ENCODE results near the gene TBC1D8.
A peak's percentile ranks its signal among the peaks of the same experiment; 100 is the strongest.

TBC1D8 gene
- 30.9 to 330 (median 181) reads per million in 17 experiments for total RNA-seq

DNA sequence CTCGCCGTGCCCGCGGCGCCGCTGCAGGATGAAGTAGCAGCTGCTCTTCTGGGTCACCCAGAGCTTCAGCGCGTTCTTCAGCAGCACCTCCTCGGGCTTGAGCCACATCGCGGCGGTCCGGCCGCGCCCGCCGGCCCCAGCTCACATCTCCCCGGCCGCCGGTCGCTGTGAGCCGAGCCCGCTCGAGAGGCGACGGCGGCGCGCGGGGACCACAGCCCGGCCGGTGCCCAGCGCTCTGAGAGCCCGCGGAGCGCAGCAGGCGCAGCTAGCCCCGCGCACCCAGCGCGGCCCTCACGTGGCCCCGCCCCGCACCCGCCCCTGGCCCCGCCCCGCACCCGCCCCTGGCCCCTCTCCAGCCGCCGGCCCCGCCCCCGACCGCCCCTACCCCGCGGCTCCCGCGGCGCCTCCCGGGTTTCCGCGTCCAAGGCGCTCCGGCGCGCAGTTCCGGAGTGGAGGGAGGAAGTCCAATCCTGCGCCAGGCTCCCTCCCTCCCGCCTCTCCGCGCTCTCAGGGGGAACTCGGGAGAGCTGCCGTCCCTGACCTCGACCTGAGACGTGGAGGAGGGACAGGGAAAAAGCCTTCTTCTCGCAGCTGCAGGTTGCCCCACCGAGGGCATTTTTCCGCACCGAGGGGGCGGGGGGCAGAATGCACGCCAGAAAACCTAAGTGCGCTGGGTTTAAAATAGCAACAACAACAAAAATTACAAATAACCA lies at the start of gene TBC1D8:
Gene TBC1D8 (minus strand): TSS at position 237 of the 713 bp plus-strand sequence. CDS start 129 bp downstream, at position 108.
- peak; percentile 90 to 97 (median 94) for DNase-seq

GRCh38 chr2:101200676-101201075 lies 49.5 kb upstream of the TBC1D8 start:
- DNase-seq = no peak

- DNase-seq = peak in 1 of 4 experiments; percentile 14
These were observed 48.1 kb upstream of the TBC1D8 start for GRCh38 chr2:101199251-101199791.

GRCh38 chr2:101197814-101198213 lies 46.6 kb upstream of the TBC1D8 start:
- DNase-seq = no peak

DNA sequence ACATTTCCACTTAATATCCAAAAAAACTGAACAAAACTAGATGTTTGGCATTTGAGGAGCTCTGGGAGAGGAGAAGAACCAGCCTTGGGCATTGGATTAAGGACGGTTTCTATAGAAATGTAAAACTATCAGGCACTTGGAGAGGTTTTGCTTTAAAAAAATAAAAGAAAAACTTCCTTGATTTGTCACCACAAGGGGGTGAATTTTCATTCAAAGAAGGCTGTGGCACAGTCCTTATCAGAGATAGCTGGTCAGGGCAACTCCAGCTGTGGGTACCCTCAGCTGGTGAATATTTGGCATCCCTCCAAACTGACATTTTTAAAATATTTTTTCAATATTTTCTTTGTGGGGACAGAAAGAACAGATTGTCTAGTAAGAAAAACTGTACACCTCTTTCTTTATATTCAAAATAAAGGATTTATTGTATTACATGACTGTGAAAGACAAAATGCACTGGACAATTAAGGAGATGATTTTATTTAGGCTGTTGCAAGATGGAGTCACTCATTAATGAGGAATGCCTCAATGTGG lies 46.1 kb upstream of the TBC1D8 start:
- peak in 3 of 4 experiments; percentile 27 to 51 (median 43) for DNase-seq

GRCh38 chr2:101195871-101196661 lies 44.9 kb upstream of the TBC1D8 start:
- DNase-seq = peak in 3 of 4 experiments; percentile 58 to 77 (median 59)

DNA sequence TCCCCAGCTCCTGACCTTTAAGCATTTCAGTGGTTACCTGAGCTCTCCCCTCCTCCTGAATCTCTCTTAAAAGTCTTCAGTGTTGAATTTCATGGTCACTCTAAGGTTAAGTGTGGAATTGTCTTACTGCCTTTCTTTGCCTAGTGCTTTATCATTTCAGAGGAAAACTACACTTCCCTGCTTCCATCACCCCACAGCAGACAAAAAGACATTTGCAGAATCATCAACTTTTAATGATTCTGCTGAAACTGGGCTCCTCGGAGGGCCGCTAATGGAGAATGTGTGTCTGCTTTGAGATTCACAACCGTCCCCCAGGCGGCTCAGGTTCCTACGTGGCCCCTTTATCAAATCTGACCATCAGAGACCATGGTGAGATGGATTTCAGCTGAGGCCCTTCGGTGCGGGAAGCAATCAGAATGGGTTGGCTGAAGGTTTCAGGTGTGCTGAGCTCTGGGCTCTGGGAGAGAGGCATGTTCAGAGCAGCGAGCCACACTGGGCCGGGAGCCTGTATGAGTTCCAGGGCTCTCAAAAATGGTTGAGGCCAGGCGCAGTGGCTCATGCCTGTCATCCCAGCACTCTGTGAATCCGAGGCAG lies 41.9 kb upstream of the TBC1D8 start:
- no peak for DNase-seq

GRCh38 chr2:101190747-101191516 lies 39.8 kb upstream of the TBC1D8 start:
- peak; percentile 86 to 97 (median 93) for DNase-seq

GRCh38 chr2:101188683-101189405 lies 37.7 kb upstream of the TBC1D8 start:
- no peak for DNase-seq

- DNase-seq = no peak
These were observed 35.9 kb upstream of the TBC1D8 start for GRCh38 chr2:101187131-101187530.

DNA sequence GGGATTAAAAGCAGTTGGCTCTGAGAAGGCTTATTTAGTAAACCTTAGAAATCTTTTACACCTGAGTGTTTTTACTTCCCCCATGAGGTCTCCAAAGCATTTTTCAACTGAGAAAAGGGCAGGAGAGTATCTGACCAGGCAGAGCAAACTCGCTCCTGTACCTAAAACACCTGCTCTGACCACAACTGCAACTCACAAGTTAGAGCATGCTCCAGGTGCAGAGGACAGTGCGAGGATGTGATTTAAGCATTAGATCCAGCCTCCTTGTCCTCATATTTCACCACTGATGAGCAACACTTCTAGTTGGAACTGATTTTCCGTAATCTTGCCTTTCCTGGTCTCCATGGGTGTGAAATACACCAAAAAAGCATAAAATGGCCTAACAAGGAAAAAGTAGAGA lies 34.5 kb upstream of the TBC1D8 start:
- no peak for DNase-seq

DNA sequence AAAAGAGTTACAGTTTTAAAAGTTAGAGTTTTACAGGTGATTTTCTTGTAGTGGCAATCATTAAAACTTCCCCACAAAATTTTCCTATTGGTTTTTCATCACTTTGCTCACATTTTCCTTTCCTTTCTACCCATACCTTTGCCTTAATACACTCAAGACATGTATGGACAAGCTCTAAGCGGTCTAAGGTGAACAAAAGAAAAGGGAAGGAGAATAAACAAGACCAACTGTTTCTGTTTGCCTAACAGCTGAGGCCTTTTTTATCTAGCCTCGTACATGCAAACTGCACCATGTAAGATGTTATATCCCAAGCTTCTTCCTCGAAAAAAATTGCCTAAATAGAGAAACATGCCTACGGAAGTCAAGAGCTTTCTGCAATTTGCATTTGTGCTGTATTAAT lies 33.9 kb upstream of the TBC1D8 start:
- no peak for DNase-seq

- peak; percentile 88 to 98 (median 94) for DNase-seq
These were observed 28.8 kb upstream of the TBC1D8 start for GRCh38 chr2:101179982-101180381.

GRCh38 chr2:101176803-101177202 lies 25.6 kb upstream of the TBC1D8 start:
- DNase-seq = peak in 1 of 4 experiments; percentile 38

GRCh38 chr2:101175991-101176390 lies 24.8 kb upstream of the TBC1D8 start:
- peak in 3 of 4 experiments; percentile 23 to 57 (median 53) for DNase-seq

GRCh38 chr2:101173707-101174295 lies 22.6 kb upstream of the TBC1D8 start:
- peak; percentile 92 to 98 (median 96) for DNase-seq

DNA sequence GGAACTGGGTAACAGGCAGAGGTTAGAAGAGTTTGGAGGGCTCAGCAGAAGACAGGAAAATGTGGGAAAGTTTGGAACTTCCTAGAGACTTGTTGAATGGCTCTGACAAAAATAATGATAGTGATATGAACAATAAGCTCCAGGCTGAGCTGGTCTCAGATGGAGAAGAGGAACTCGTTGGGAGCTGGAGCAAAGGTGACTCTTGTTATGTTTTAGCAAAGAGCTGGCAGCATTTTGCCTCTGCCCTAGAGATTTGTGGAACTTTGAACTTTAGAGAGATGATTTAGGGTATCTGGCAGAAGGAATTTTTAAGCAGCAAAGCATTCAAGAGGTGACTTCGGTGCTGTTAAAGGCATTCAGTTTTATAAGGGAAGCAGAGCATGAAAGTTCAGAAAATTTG lies 18.6 kb upstream of the TBC1D8 start:
- peak in 3 of 4 experiments; percentile 58 to 70 (median 64) for DNase-seq

GRCh38 chr2:101168706-101169105 lies 17.5 kb upstream of the TBC1D8 start:
- DNase-seq = peak in 2 of 4 experiments; percentile 53 to 55

GRCh38 chr2:101167532-101167931 lies 16.4 kb upstream of the TBC1D8 start:
- DNase-seq = peak; percentile 66 to 87 (median 80)

GRCh38 chr2:101164021-101164420 lies 12.8 kb upstream of the TBC1D8 start:
- DNase-seq = peak; percentile 48 to 67 (median 58)
